Measurements from ENCODE around the gene PRKACG.

The PRKACG gene

DNA sequence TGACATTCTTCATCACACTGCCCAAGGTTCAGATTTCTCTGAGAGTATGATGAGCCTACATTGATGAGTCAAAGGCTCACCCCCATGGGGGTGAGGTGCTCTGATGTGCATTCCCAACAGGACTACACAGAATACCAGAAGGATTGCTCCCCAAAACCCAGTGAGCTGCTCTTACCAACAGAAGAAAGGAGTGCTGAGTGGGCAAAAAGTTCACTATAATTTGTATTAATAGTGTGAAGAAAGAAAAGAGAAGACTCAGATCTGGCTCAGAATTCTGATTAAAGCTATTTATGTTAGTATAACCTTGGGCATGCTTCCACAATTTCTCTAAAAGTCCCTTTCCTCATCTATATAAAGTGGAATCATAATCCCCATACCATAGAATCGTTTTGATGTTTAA, 46.1 kb downstream of the PRKACG start:
- Mint-ChIP-seq H3K36me3 (ENCODE audit: low read depth) (peaks cover 10% of the 10 kb centered on the region), H3K27me3 (ENCODE audit: low read depth) (no peaks in the 10 kb centered on the region), H3K9me3 (peaks cover 12% of the 10 kb centered on the region), H3K27ac (no peak overlapping the region), H3K4me3 (no peak overlapping the region), H3K4me1 (ENCODE audit: low read depth) (peaks cover 14% of the 10 kb centered on the region)
- no peak for DNase-seq (ENCODE audit: low spot score)

DNA sequence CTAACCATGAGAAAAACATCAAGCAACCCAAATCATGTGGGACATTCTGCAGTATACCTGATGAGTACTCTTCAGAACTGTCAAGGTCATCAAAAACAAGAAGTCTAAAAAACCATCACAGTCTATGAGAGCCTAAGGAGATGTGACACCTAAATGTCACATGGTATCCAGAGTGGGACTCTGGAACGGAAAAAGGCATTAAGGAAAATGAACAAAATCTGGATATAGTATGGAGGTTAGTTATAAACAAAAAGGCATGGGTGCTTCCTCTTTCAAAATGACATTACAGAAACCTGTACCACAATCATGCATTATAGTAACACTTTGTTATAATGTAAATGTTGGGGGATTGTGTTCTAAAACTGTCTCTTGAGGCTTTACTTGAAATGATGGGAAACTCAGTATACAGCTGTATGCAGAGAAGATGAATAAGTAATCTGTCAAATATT, 47.4 kb downstream of the PRKACG start:
- Mint-ChIP-seq H3K27ac (no peak overlapping the region), H3K9me3 (peaks cover 6% of the 10 kb centered on the region), H3K4me3 (no peak overlapping the region), H3K36me3 (ENCODE audit: low read depth) (peaks cover 3% of the 10 kb centered on the region), H3K27me3 (ENCODE audit: low read depth) (no peaks in the 10 kb centered on the region), H3K4me1 (ENCODE audit: low read depth) (peaks cover 10% of the 10 kb centered on the region)
- no peak for DNase-seq (ENCODE audit: low spot score)

DNA sequence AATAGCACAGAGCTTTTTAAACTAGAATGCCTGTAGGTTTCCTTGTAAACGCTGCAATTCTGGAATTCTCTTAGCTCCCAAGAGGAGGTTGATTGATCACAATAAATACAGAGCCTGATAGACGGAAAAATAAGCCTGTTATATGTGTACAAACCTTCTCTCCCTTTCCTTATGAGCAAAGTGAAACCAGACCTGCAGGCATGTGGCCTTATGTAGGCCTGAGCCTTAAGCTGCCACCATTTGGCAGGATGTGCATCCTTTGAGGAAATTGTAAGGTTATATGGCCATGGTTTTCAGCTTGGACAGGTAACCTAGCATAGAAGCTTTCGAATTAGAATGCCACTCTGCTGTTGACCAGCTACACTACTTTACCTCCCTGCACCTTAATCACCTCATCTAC, 49.1 kb downstream of the PRKACG start:
- Mint-ChIP-seq H3K27me3 (ENCODE audit: low read depth) (no peaks in the 10 kb centered on the region), H3K27ac (no peak overlapping the region), H3K36me3 (ENCODE audit: low read depth) (peaks cover 9% of the 10 kb centered on the region), H3K4me1 (ENCODE audit: low read depth) (peaks cover 7% of the 10 kb centered on the region), H3K4me3 (no peak overlapping the region), H3K9me3 (no peaks in the 10 kb centered on the region)
- no peak for DNase-seq (ENCODE audit: low spot score)

DNA sequence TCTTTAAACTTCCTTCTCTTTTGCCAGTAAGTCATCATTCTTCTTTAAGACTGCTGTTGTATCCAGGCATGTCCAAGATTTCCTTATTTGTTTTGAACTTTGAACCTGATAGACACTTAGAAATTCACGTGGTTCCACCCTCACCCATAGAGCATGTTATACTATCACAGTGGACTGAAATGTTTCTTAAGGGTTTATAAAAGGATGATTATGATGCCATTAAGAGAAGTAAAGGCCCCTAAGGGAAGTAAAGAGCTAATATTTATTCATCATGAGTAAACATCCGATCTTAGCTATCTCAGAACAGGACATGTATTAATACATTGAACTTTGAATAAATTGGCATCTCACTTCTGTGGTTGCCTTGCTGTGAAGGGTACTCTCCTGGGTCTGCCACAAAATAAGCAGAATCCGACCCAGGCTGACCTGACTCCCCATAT, 49.8 kb downstream of the PRKACG start:
- no peak for DNase-seq (ENCODE audit: low spot score)
- H3K4me1 Mint-ChIP-seq (ENCODE audit: low read depth), result peaks cover 9% of the 10 kb centered on the region
- H3K36me3 Mint-ChIP-seq (ENCODE audit: low read depth), result peaks cover 9% of the 10 kb centered on the region
- H3K27ac Mint-ChIP-seq, result no peak overlapping the region
- H3K9me3 Mint-ChIP-seq, result no peaks in the 10 kb centered on the region
- H3K4me3 Mint-ChIP-seq, result no peak overlapping the region
- H3K27me3 Mint-ChIP-seq (ENCODE audit: low read depth), result no peaks in the 10 kb centered on the region

DNA sequence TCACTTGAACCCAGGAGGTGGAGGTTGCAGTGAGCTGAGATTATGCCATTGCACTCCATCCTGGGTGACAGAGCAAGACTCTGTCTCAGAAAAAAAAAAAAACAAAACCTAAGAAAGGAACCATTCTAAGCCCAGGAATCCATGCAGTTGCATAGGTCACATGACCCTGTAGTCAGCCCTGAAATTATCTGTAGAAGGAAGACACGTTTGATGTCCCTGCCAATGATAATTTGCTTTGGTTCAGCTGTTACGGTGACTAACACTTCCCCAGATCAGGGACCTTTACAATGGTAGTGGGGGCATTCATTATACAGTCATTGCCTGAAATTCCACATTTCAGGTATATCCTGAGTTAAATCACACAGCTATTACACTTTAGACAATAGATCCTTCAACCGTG, 50.5 kb downstream of the PRKACG start:
- H3K27me3 Mint-ChIP-seq (ENCODE audit: low read depth), result no peaks in the 10 kb centered on the region
- no peak overlapping the region for H3K4me3 Mint-ChIP-seq
- H3K4me1 Mint-ChIP-seq (ENCODE audit: low read depth), result peaks cover 9% of the 10 kb centered on the region
- no peak for DNase-seq (ENCODE audit: low spot score)
- H3K27ac Mint-ChIP-seq, result no peak overlapping the region
- H3K9me3 Mint-ChIP-seq, result no peaks in the 10 kb centered on the region
- peaks cover 9% of the 10 kb centered on the region for H3K36me3 Mint-ChIP-seq (ENCODE audit: low read depth)
